NCI-H2227 (cell line): Measurements from ENCODE around the gene PUS7.
A peak's percentile ranks its signal among the peaks of the same experiment; 100 is the strongest.
"Not testable (repeated sequence)": the region's sequence is repeated elsewhere in the genome, so short reads cannot be mapped to it uniquely, and the experiment has no call there.

Experiments used
- DNase-seq: peaks from one replicate; lab custom pipeline; 2025; ENCODE audit not compliant: unreplicated experiment; lab: John Stamatoyannopoulos, UW

PUS7 gene

GRCh38 chr7:105521717-105522463, at the start of gene PUS7:
PUS7 (minus strand) TSS chr7:105522271; CDS start chr7:105508512, 13,759 bp downstream.
- DNase-seq = peak; percentile 95

GRCh38 chr7:105567821-105568220, 45.8 kb upstream of the PUS7 start:
- DNase-seq = no peak

GRCh38 chr7:105567024-105567423, 45.0 kb upstream of the PUS7 start:
- no peak for DNase-seq

- DNase-seq = no peak
Measured at GRCh38 chr7:105565190-105565589, 43.1 kb upstream of the PUS7 start.

- no peak for DNase-seq
Measured at GRCh38 chr7:105559926-105560325, 37.9 kb upstream of the PUS7 start.

- DNase-seq = no peak
Measured at GRCh38 chr7:105538339-105538738, 16.3 kb upstream of the PUS7 start.

GRCh38 chr7:105532709-105533460, 10.8 kb upstream of the PUS7 start:
- no peak for DNase-seq

- peak; percentile 94 for DNase-seq
Measured at GRCh38 chr7:105531792-105532671, 10.0 kb upstream of the PUS7 start, which contains the start of gene RINT1. RINT1 (plus strand) TSS chr7:105532201; CDS start chr7:105532316, 115 bp downstream.

- DNase-seq = no peak
Measured at GRCh38 chr7:105530546-105530945, 8.5 kb upstream of the PUS7 start.

GRCh38 chr7:105530126-105530525, 8.1 kb upstream of the PUS7 start:
- no peak for DNase-seq

GRCh38 chr7:105527737-105528136, 5.7 kb upstream of the PUS7 start:
- DNase-seq = not testable (repeated sequence)

- DNase-seq = no peak
Measured at GRCh38 chr7:105524840-105525239, 2.8 kb upstream of the PUS7 start.

GRCh38 chr7:105524423-105524822, 2.4 kb upstream of the PUS7 start:
- DNase-seq = not testable (repeated sequence)

GRCh38 chr7:105521027-105521716, 899 bp downstream of the PUS7 start:
- peak; percentile 80 for DNase-seq

- DNase-seq = not testable (repeated sequence)
Measured at GRCh38 chr7:105520620-105521019, 1.5 kb downstream of the PUS7 start.

- DNase-seq = no peak
Measured at GRCh38 chr7:105519353-105519752, 2.7 kb downstream of the PUS7 start.

GRCh38 chr7:105515610-105516009, 6.5 kb downstream of the PUS7 start:
- DNase-seq = not testable (repeated sequence)

GRCh38 chr7:105512926-105513526, 9.0 kb downstream of the PUS7 start:
- no peak for DNase-seq

- DNase-seq = no peak
Measured at GRCh38 chr7:105512415-105512814, 9.7 kb downstream of the PUS7 start.

GRCh38 chr7:105502173-105502572, 19.9 kb downstream of the PUS7 start:
- no peak for DNase-seq
